Measurements from ENCODE around the gene SCGB1C2.

SCGB1C2 gene

DNA sequence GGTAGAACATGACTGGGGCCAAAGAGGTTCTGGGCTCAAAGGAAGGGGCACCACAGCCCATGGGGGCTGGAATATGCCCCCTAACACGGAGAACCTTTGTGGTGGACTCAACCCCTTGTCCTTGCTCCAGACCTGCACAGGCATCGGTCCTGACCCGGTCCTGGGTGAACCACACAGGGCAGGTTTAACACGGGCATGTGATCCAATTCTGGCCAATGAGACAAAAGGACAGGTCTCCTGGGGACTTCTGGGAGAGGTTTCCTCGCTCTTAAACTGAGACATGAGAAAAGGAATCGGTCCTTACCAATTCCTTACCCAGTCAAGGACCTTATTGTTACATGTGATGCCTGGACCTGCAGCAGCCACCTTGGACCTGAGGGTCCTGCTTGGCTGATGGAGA is 40.4 kb downstream of the SCGB1C2 start:
- TF ChIP-seq, protein P1, sequence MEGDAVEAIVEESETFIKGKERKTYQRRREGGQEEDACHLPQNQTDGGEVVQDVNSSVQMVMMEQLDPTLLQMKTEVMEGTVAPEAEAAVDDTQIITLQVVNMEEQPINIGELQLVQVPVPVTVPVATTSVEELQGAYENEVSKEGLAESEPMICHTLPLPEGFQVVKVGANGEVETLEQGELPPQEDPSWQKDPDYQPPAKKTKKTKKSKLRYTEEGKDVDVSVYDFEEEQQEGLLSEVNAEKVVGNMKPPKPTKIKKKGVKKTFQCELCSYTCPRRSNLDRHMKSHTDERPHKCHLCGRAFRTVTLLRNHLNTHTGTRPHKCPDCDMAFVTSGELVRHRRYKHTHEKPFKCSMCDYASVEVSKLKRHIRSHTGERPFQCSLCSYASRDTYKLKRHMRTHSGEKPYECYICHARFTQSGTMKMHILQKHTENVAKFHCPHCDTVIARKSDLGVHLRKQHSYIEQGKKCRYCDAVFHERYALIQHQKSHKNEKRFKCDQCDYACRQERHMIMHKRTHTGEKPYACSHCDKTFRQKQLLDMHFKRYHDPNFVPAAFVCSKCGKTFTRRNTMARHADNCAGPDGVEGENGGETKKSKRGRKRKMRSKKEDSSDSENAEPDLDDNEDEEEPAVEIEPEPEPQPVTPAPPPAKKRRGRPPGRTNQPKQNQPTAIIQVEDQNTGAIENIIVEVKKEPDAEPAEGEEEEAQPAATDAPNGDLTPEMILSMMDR (IDR thresholded peaks at IDR 0.05) = no peak

DNA sequence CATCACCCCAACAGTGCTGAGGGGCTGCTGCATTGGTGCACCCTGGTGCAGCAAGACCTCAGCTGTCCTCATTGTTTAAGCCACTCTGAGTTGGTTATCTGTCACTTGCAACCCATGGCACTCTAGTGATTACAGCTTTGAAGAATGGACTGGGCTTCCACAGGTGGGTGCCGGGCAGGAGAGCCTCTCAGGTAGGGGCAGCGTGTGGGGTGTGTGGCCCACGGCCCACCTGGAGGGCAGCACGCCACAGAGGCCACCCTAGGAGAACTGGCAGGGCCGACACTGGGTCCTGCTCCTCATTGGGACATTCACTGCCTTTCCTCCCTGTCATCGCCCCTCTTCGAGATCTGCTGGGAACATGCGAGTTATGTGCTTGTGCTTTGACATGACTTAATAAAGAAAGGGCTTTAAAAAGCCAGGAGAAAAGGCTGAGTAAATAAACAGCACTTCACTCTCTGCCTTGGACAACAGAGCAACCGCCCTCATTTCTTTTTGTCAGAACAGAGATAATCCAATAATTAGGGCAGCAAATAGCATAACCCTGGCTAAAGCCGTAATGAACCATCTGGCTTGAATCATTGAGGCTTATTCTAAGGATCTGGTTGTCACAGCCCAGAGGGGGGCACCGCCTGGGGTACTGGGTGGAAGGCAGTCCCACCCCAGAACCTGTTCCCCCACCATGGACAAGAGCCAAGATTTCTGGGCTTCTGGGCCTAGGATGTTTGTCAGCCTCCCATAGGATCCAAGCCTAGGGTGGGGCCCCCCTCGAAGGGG is 41.1 kb downstream of the SCGB1C2 start:
- TF ChIP-seq, protein P1 (IDR thresholded peaks at IDR 0.05) = no peak

DNA sequence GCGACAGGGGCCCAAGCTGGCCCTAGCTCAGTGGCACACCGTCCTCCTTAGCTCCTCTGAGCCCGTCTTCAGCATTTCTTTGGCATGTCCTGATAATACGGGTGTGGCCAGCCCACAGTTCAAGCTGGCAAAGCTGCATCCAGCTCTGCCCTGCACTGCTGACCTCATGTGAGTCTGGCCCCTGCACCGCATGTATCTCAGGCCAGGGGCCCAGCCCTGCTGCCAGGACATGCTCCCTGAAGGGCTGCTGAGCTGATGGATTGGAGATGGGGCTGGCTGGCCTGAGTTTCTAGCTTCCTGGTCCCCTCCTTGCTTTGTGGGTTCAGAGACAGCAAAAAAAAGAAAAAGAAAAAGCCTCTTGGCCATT is 41.7 kb downstream of the SCGB1C2 start:
- TF ChIP-seq, protein P1 (IDR thresholded peaks at IDR 0.05) = no peak

DNA sequence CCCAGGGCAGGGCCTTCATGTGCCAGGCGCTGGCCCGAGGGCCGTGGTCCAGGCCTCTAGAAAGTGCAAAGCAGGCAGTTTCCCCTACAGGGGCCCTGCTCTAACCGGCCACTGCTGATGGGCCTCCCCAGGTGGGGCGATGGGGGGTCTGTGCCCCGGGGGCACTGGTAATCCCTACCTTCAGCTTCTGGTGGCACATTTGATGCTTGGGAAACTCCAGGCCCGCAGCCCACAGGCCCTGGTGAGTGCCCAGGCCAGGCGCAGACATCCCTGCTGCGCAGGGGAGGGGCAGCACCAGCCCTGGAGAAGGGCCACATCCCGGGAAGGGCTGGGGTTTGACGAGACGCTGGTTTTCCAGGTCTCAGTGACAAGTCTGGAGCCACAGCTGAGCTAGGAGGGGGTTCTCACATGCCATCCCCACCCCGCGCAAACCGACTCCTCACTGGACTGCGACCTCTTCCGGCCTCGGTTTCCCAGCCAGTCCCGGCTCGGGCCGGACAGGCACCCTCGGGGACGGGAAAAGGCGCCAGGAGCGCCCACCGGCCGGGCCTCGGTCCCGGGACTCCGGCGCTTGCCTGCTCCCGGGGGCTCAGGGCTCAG is 42.5 kb downstream of the SCGB1C2 start:
- TF ChIP-seq, protein P1 (IDR thresholded peaks at IDR 0.05) = no peak

DNA sequence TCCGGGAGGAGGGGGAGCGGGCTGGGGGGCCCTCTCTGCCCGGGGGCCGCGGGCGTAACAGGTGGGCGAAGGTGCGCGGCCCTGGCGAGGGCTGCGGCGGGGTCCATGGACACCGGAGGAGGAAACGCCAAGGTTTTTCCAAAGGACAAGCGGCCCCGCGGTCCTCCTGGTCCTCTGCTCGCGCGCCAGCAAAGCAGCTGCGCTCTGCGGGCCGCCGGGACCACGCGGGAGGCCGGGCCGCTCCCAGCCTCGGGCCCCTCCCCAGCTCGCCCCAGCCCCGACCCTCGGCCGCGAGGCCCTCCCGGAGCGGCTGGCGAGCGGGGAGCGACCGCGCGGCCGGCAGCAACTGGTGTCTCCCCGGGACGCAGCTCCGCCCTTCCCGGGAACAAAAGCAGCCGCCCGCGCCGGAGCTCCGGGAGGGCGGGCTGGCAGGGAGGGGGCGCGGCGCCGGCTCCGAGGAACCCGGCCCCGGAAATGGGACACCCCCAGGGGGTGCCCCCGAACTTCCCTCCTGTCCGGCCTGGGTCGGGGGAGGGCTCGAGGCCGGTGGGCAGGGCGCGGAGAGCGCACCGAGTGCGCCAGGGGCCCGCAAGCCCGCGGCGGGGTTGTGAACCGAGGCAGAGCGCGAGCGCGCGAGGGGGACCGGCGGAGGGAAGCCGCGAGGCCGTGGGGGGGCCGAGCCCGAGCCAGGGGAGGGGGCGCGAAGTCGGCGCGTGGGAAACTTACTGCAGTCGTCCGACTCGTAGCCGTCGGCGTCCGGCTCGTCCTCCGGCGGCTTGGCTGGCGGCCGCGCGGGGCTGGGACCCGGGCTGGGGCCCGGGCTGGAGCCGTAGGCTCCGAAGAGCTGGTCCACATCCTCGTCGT is 43.2 kb downstream of the SCGB1C2 start:
- TF ChIP-seq, protein P1 (IDR thresholded peaks at IDR 0.05) = no peak

DNA sequence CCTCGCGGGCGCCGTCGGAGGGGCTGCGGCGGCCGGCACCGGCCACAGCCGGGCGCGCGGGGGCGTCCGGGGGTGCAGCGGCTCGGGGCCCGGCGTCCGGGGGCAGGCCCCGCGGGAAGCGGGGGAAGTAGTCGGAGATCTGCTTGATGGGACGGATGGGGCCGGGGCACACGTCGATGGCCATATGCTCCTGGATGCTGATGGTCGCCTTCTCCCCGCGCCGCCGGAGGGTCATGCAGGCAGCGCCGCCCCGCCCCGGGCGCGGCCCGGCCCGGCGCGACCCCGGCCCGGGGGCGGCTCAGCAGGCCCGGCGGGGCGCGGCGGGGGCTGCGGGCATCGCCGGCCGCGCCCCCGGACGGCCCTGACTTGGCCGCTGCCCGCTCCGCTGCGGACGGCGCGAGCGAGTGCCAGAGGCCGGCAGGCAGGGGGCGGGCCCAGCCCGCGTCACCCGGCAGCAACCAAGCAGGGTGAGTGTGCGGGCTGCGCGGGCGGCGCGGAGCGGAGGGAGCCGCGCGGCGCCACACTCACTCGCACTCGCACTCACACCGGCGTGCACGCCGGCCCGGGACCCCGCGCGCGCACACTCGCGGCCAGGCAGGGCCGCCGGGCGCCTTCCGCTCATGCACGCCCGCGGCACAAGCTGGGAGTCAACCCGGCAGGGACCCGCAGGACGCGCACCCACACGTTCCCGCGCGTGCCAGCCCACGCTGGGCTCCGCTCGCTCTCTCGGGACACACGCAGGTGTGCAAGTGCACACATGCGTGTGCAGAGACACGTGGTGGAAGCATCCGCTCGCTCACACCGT is 44.1 kb downstream of the SCGB1C2 start, which contains the start of gene DOC2B:
Gene DOC2B (minus strand): TSS at position 406 of the 805 bp plus-strand sequence. CDS start 171 bp downstream, at position 235.
- TF ChIP-seq, protein P1 (IDR thresholded peaks at IDR 0.05) = no peak
